ENCODE results near the gene HAVCR1. TPM values are rescaled to one million over a fixed set of nuclear protein-coding genes. Genes with fewer than 3 reads are reported as not detected.
"Not testable (repeated sequence)": the region's sequence is repeated elsewhere in the genome, so short reads cannot be mapped to it uniquely, and the experiment has no call there.

HAVCR1 gene
- total RNA-seq, 2 experiments from 2014 or later = 0.17 to 0.42 TPM

DNA sequence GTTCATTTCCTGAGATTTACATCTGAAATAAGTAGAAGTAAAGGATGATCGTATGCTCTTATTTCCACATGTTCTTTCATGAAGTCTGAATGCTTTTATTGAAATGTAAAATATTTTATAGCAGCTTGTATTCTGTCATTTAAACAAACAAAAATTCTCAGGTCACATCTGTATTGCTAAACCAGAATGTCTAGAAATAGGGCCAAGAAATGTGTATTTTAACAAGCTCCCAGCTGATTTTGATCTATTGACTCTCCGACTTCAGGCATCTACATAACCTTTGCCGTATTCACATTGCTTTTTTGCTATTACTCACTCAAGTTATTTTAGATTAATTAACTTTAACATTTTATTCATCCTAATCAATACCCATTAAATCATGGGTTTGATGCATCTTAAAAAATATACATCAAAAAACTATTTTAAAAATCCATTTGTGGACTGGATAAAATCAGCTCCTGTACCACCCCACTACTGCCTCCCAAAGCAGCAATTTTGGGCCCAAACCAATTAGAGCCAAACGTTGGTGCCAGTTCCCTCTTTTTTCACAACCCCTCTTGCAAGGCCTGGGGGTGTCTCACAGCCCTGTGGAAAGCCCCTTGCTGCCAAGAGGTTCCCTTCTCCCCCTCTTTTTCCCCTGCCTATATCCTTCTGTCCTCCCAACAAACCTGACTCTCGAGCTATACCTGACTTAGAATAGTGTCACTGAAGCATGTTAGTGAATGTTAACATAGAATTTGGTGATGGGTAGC lies 34.5 kb downstream of the HAVCR1 start:
- no peak overlapping the region for H3K4me3 Mint-ChIP-seq
- peak overlapping the region; percentile 76 for H3K27ac Mint-ChIP-seq
- DNase-seq = no peak
- H3K9me3 Mint-ChIP-seq = no peaks in the 10 kb centered on the region
- peaks cover 34% of the 10 kb centered on the region for H3K4me1 Mint-ChIP-seq (ENCODE audit: low read depth)
- intact Hi-C loops (cut with micrococcal nuclease) = loop anchor here (10.0 kb wide), 1 partner anchor 580 kb away; no protein-coding TSS in a partner anchor
- H3K36me3 Mint-ChIP-seq (ENCODE audit: low read depth) = no peaks in the 10 kb centered on the region
- CTCF ChIA-PET = interaction anchor here (0.5 to 2.4 kb wide), 6 partner anchors 17 to 261 kb away, joined by 3 to 6 read pairs (median 4); no protein-coding TSS in a partner anchor
- H3K27me3 Mint-ChIP-seq (ENCODE audit: low read depth) = no peaks in the 10 kb centered on the region

DNA sequence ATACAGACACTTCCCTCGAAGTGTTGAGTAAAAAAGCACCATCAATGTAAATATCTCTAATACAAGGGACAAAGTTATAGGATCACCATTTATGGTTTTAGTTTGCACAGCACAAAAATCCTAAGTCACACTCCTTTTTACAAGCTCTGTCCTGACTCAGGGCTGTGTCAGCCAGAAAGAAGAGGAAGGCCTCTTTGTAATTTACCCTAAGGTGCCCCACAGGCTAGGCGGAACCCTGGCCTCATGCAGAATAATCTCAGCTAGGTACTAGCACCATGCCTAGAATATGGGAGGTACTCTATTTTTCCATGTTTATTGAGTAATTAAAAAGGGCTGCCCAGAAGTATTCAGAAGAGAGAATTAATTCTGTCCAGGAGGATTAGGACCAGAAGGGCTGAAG lies 36.9 kb downstream of the HAVCR1 start:
- no peaks in the 10 kb centered on the region for H3K27me3 Mint-ChIP-seq (ENCODE audit: low read depth)
- no peak overlapping the region for H3K4me3 Mint-ChIP-seq
- no peak overlapping the region for H3K27ac Mint-ChIP-seq
- peaks cover 4% of the 10 kb centered on the region for H3K36me3 Mint-ChIP-seq (ENCODE audit: low read depth)
- peaks cover 25% of the 10 kb centered on the region for H3K4me1 Mint-ChIP-seq (ENCODE audit: low read depth)
- DNase-seq = no peak
- peaks cover 7% of the 10 kb centered on the region for H3K9me3 Mint-ChIP-seq
- intact Hi-C loops (cut with micrococcal nuclease) = loop anchor here (10.0 kb wide), 1 partner anchor 583 kb away; no protein-coding TSS in a partner anchor
- CTCF ChIA-PET = interaction anchor here (0.7 kb wide), 1 partner anchor 17 kb away, joined by 3 read pairs; no protein-coding TSS in a partner anchor

DNA sequence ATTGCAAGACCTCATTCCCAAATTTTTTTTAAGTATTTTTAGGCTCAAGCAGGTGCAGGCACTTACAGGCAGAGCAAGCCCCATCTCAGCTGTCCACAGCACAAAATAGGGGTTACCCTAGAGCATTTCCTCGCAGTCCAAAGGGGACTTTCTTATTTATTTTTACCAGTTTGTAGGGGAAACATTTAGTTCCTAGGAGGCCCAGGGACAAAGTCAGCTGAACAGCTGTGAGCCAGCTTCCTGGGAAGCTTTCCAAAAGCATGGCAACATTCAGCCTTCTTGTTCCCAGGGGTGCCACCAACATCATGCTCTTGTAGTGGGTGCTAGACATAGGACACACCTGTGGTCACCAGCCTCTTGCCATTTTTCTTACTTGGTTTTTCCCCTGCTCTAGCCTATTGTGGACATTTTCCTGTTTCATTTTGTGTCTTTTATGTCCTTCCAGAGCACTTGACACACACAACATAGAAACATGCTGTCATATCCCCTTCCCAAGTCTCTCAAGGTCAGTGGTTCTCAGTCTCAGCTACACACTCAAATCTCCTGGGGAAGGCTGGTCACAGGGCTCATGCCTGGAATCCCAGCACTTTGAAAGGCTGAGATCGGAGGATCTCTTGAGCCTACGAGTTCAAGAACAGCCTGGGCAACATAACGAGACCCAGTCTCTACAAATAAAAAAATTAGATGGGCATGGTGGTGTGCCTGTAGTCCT lies 38.2 kb downstream of the HAVCR1 start:
- Mint-ChIP-seq H3K27me3 (ENCODE audit: low read depth) (no peaks in the 10 kb centered on the region), H3K36me3 (ENCODE audit: low read depth) (peaks cover 7% of the 10 kb centered on the region), H3K27ac (no peak overlapping the region), H3K9me3 (peaks cover 7% of the 10 kb centered on the region), H3K4me1 (ENCODE audit: low read depth) (peaks cover 20% of the 10 kb centered on the region), H3K4me3 (no peak overlapping the region)
- intact Hi-C loops (cut with micrococcal nuclease) = loop anchor here (10.0 kb wide), 1 partner anchor 584 kb away; no protein-coding TSS in a partner anchor
- no peak for DNase-seq
- CTCF ChIA-PET = no interaction called here

DNA sequence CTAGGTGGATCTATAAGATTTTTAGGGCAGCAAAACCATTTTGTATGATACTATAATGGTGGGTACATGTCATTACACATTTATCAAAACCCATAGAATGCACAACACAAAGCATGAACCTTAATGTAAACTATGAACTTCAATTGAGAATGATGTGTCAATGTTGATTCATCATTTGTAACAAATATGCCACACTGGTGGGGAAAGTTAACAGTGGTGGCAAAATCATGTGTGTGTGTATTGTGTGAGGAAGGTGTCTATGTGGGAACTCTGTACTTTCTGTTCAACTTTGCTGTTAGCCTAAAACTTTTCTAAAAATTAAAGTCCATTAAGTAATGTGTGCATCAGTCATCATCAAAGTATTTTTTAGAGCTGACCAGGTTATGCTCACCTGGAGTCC lies 38.9 kb downstream of the HAVCR1 start:
- intact Hi-C loops (cut with micrococcal nuclease) = loop anchor here (10.0 kb wide), 1 partner anchor 585 kb away; no protein-coding TSS in a partner anchor
- no peak overlapping the region for H3K4me3 Mint-ChIP-seq

DNA sequence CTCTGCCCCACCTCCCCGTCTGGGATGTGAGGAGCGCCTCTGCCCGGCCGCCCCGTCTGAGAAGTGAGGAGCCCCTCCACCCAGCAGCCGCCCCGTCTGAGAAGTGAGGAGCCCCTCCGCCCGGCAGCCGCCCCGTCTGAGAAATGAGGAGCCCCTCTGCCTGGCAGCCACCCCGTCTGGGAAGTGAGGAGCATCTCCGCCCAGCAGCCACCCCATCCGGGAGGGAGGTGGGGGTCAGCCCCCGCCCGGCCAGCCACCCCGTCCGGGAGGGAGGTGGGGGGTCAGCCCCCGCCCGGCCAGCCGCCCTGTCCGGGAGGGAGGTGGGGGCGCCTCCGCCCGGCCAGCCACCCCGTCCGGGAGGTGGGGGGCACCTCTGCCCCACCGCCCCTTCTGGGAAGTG lies 44.8 kb downstream of the HAVCR1 start:
- H3K27me3 Mint-ChIP-seq (ENCODE audit: low read depth); H3K27ac Mint-ChIP-seq; H3K4me3 Mint-ChIP-seq; DNase-seq; intact Hi-C loops (cut with micrococcal nuclease); H3K4me1 Mint-ChIP-seq (ENCODE audit: low read depth); CTCF ChIA-PET: not testable (repeated sequence)
- Mint-ChIP-seq H3K9me3 (peaks cover 13% of the 10 kb centered on the region), H3K36me3 (ENCODE audit: low read depth) (peaks cover 15% of the 10 kb centered on the region)

More for the DNA sequence above, 38.9 kb downstream of the HAVCR1 start:
- Mint-ChIP-seq H3K36me3 (ENCODE audit: low read depth) (peaks cover 7% of the 10 kb centered on the region), H3K9me3 (peaks cover 8% of the 10 kb centered on the region), H3K27me3 (ENCODE audit: low read depth) (no peaks in the 10 kb centered on the region), H3K27ac (no peak overlapping the region), H3K4me1 (ENCODE audit: low read depth) (peaks cover 13% of the 10 kb centered on the region)
- no peak for DNase-seq
- CTCF ChIA-PET = no interaction called here

DNA sequence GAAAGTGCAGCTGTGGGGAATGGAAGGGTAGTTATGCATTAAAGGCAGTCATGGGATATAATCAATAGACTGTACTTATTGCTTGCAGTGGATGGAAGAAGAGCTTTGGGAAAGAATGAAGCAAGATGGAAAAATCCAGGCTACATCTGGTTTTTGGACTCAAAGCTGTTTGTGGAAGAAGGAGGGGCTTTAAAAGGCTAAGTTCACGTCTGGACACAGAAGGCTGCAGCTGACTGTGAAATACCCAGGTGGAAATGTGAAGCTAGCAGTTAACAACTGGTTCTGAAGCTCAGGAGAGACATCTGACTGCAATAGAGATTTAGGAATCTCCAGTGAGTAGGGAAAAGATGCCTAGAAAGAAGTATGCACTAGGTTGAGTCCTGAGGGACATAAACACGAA lies 52.7 kb downstream of the HAVCR1 start:
- no peak for DNase-seq
- H3K4me3 Mint-ChIP-seq = no peak overlapping the region
- H3K27ac Mint-ChIP-seq = no peak overlapping the region
- CTCF ChIA-PET = no interaction called here
- H3K27me3 Mint-ChIP-seq (ENCODE audit: low read depth) = no peaks in the 10 kb centered on the region
- peaks cover 3% of the 10 kb centered on the region for H3K9me3 Mint-ChIP-seq
- peaks cover 8% of the 10 kb centered on the region for H3K36me3 Mint-ChIP-seq (ENCODE audit: low read depth)
- intact Hi-C loops (cut with micrococcal nuclease) = no loop called here
- peaks cover 5% of the 10 kb centered on the region for H3K4me1 Mint-ChIP-seq (ENCODE audit: low read depth)

DNA sequence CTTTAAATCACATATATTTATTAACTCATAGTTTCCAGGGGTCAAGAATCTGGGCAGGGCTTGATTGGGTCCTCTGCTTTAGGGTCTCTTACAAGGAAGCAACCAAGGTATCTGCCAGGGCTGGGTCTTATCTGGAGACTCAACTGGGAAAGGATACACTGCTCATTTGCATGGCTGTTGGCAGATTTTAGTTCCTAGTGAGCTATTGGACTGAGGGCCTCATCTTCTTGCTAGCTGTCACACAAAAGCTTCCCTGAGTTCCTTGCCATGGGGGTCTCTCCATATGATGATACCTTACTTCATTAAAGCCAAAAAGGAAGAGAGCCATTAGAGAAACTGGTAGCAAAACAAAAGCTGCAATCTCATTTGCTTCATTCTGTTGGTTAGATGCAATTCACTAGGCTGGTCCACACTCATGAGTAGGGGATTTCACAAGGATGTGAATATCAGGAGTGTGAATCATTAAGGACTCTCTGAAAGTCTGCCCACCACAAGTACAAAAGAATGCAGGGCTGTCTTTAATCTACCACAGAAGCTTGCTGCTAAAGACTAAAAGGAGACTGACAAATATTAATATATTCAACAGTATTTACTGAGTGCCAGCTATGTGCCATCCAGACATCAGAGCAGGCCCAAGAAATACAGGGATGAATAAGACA lies 53.9 kb downstream of the HAVCR1 start:
- Mint-ChIP-seq H3K27ac (no peak overlapping the region), H3K4me1 (ENCODE audit: low read depth) (peaks cover 5% of the 10 kb centered on the region), H3K4me3 (no peak overlapping the region), H3K27me3 (ENCODE audit: low read depth) (no peaks in the 10 kb centered on the region), H3K36me3 (ENCODE audit: low read depth) (peaks cover 12% of the 10 kb centered on the region), H3K9me3 (peaks cover 9% of the 10 kb centered on the region)
- no peak for DNase-seq
- CTCF ChIA-PET = interaction anchor here (0.9 kb wide), 1 partner anchor 17 kb away, joined by 3 read pairs; no protein-coding TSS in a partner anchor
- intact Hi-C loops (cut with micrococcal nuclease) = no loop called here

DNA sequence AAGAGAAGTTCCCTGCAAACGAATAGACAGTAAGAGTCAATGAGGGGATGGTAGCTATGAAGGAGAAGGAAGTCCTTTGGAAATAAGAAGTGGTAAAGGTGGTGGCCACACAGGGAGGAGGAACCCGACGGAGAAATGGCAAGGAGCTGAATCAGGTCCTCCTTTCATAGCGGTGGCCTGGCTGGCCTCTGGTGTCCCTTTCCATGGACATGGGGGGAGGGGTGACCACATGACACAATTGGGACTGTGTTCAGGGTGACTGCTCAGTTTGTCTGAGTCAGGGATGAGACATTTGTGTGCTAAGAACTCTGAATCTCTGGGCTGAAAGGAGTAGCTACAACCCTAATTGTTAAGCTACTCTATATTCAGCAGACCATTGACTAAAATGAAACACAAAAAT lies 67.2 kb downstream of the HAVCR1 start:
- peaks cover 10% of the 10 kb centered on the region for H3K9me3 Mint-ChIP-seq
- DNase-seq = no peak
- H3K27me3 Mint-ChIP-seq (ENCODE audit: low read depth) = no peaks in the 10 kb centered on the region
- no peaks in the 10 kb centered on the region for H3K4me1 Mint-ChIP-seq (ENCODE audit: low read depth)
- H3K4me3 Mint-ChIP-seq = no peak overlapping the region
- H3K36me3 Mint-ChIP-seq (ENCODE audit: low read depth) = no peaks in the 10 kb centered on the region
- H3K27ac Mint-ChIP-seq = no peak overlapping the region
- intact Hi-C loops (cut with micrococcal nuclease) = no loop called here
- CTCF ChIA-PET = no interaction called here

DNA sequence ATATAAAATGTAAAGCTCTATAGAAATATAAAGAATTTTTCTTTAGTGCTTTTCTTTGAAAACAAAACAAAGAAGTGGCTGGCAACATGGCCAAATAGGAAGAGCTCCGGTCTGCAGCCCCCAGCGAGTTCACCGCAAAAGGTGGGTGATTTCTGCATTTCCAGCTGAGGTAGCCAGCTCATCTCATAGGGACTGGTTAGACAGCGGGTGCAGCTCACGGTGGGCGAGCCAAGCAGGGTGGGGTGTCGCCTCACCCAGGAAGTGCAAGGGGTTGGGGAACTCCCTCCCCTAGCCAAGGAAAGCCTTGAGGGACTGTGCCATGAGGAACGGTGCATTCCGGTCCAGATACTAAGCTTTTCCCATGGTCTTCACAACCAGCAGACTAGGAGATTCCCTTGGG lies 74.9 kb downstream of the HAVCR1 start:
- Mint-ChIP-seq H3K4me3 (no peak overlapping the region), H3K9me3 (peaks cover 8% of the 10 kb centered on the region), H3K36me3 (ENCODE audit: low read depth) (no peaks in the 10 kb centered on the region), H3K27ac (no peak overlapping the region), H3K4me1 (ENCODE audit: low read depth) (no peaks in the 10 kb centered on the region), H3K27me3 (ENCODE audit: low read depth) (no peaks in the 10 kb centered on the region)
- intact Hi-C loops (cut with micrococcal nuclease) = no loop called here
- CTCF ChIA-PET = interaction anchor here (0.6 kb wide), 1 partner anchor 360 kb away, joined by 3 read pairs; no protein-coding TSS in a partner anchor
- DNase-seq = no peak

DNA sequence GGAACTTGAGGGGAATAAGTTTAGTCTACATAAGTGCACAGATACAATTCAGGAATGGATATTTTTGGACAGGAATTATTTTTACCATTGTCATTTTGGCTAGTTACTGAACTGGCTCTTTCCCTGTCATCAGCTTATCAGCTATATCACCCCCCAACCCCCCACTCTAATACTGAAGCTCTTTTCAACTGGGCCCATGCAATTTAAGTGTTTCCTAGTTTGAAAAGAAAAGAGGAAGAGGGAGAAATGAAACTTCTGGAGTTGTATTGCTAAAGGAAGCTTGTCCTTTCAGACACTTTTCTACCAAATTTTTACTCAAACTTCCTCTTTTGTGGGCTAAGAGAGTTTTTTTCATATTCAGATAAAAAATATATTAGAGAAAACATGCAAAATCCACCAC lies 77.4 kb downstream of the HAVCR1 start:
- no peak for DNase-seq
- no peaks in the 10 kb centered on the region for H3K9me3 Mint-ChIP-seq
- H3K27ac Mint-ChIP-seq = no peak overlapping the region
- no peak overlapping the region for H3K4me3 Mint-ChIP-seq
- intact Hi-C loops (cut with micrococcal nuclease) = no loop called here
- H3K36me3 Mint-ChIP-seq (ENCODE audit: low read depth) = no peaks in the 10 kb centered on the region
- CTCF ChIA-PET = no interaction called here
- H3K4me1 Mint-ChIP-seq (ENCODE audit: low read depth) = no peaks in the 10 kb centered on the region
- no peaks in the 10 kb centered on the region for H3K27me3 Mint-ChIP-seq (ENCODE audit: low read depth)

All from activated naive CD4-positive, alpha-beta T cell treated with anti-CD3 and anti-CD28 coated beads for 36 hours (primary cell).